ENCODE results near the gene CENPB. TPM values are rescaled to one million over a fixed set of nuclear protein-coding genes. Genes with fewer than 3 reads are reported as not detected.

CENPB gene
- polyA plus RNA-seq, 1 of the 3 experiments (the other 2 are of a cell fraction): 41.2 TPM

- Histone ChIP-seq H3K9ac (no peak overlapping the region), H3K9me2 (no peaks in the 10 kb centered on the region), H3K4me2 (no peak overlapping the region), H3F3A (replicated peaks; ENCODE audit: insufficient read depth) (no peaks in the 10 kb centered on the region), H3K4me1 (ENCODE audit: control insufficient read depth in 1 of 2, insufficient read depth in 2 of 2, low read depth in 1 of 2, low read length in 1 of 2) (no peaks in the 10 kb centered on the region), H3K9me3 (no peaks in the 10 kb centered on the region), H3K79me2 (ENCODE audit: insufficient read depth) (no peaks in the 10 kb centered on the region; the same call in 1 of the 2 replicates), H3K27ac (ENCODE audit: low read depth in 2 of 2, low read length in 1 of 2) (no peak overlapping the region), H4K20me1 (ENCODE audit: insufficient read depth) (no peaks in the 10 kb centered on the region), H3K27me3 (ENCODE audit: insufficient read depth) (no peaks in the 10 kb centered on the region), H3K4me3 (ENCODE audit: low read depth in 2 of 2, low read length in 1 of 2) (no peak overlapping the region), H3K36me3 (replicated peaks in 1 of 2; ENCODE audit: control insufficient read depth in 1 of 2, insufficient read depth in 2 of 2, low read length in 1 of 2) (peaks cover 10 to 13% of the 10 kb centered on the region in 2 experiments), H2AFZ (ENCODE audit: low read depth) (no peak overlapping the region)
- ChIA-PET CTCF (interaction anchor here (1.4 to 13.1 kb wide), 5 partner anchors 7 to 195 kb away, joined by 3 to 151 read pairs (median 13); partner anchors contain the start of genes ADISSP and SPEF1), POLR2A (no interaction called here)
- no peak for DNase-seq
- WGBS (ENCODE audit: low lambda C conversion rate): 100% methylated on average over 3 of the region's 11 CpGs
- TF ChIP-seq FOSL2 (IDR thresholded peaks at IDR 0.05; ENCODE audit: borderline replicate concordance, low read depth) (no peak), CHD2 (IDR thresholded peaks at IDR 0.05; ENCODE audit: low read length, partially characterized antibody) (no peak), JUND (IDR thresholded peaks at IDR 0.05) (no peak), GABPA (IDR thresholded peaks at IDR 0.05; ENCODE audit: low read depth) (no peak), TEAD4 (IDR thresholded peaks at IDR 0.05; ENCODE audit: borderline replicate concordance, insufficient read depth) (no peak), EP300 (IDR thresholded peaks at IDR 0.05; ENCODE audit: borderline replicate concordance in 1 of 2, low read depth in 1 of 2, low read length in 1 of 2) (no peak), ELF1 (IDR thresholded peaks at IDR 0.05) (no peak), PBX3 (IDR thresholded peaks at IDR 0.05) (no peak), FOXM1 (IDR thresholded peaks at IDR 0.05; ENCODE audit: low read depth) (no peak), ZBTB33 (IDR thresholded peaks at IDR 0.05; ENCODE audit: borderline replicate concordance, low read depth) (no peak), TAF1 (IDR thresholded peaks at IDR 0.05; ENCODE audit: borderline replicate concordance, low read depth, low read length) (no peak), RCOR1 (IDR thresholded peaks at IDR 0.05; ENCODE audit: low read length) (no peak), NRF1 (IDR thresholded peaks at IDR 0.05; ENCODE audit: low read depth, low read length) (no peak), MAX (IDR thresholded peaks at IDR 0.05; ENCODE audit: low read depth) (no peak), MEF2A (IDR thresholded peaks at IDR 0.05; ENCODE audit: borderline replicate concordance, low read depth) (no peak), SMC3 (IDR thresholded peaks at IDR 0.05; ENCODE audit: low read depth, low read length) (no peak), EZH2phosphoT487 (IDR thresholded peaks at IDR 0.05; ENCODE audit: borderline replicate concordance, low read depth) (no peak)
Observed at GRCh38 chr20:3758566-3758965, 28.0 kb downstream of the CENPB start.
